Neural cell (in vitro differentiated cells): ENCODE measurements around the gene GNAL. TPM values are rescaled to one million over a fixed set of nuclear protein-coding genes. Genes with fewer than 3 reads are reported as not detected.
"Not testable (repeated sequence)": the region's sequence is repeated elsewhere in the genome, so short reads cannot be mapped to it uniquely, and the experiment has no call there.

ENCODE experiments used
- H2AFZ ChIP-seq: fragments of 200-600, 300-800 bp; sonication (generic), shearing (Covaris generic); 2 replicates; pipeline ENCODE4 v1.6.0; 2014; ENCODE audit warnings: low read depth, mild to moderate bottlenecking, antibody characterized with exemption, low read length, moderate library complexity
- H3F3A ChIP-seq: fragments of 200-600 bp; shearing (Covaris generic); 2 replicates; pipeline ENCODE4 v1.6.1; 2016; ENCODE audit warnings: mild to moderate bottlenecking, moderate library complexity, mixed read lengths, antibody characterized with exemption, low read length; ENCODE audit not compliant: insufficient read depth, poor library complexity, severe bottlenecking
- H3K27ac ChIP-seq: fragments of 200-600, 300-800 bp; sonication (generic), shearing (Covaris generic); 2 replicates; pipeline ENCODE4 v1.5.1; 2014; ENCODE audit warnings: mild to moderate bottlenecking, low read length, moderate library complexity
- H3K27me3 ChIP-seq: fragments of 300-800, 200-600 bp; sonication (generic), shearing (Covaris generic); 2 replicates; pipeline ENCODE4 v1.6.0; 2014; ENCODE audit warnings: mild to moderate bottlenecking, low read depth, low read length, moderate library complexity; ENCODE audit not compliant: insufficient read depth
- H3K36me3 ChIP-seq: fragments of 300-800, 200-600 bp; sonication (generic), shearing (Covaris generic); 2 replicates; pipeline ENCODE4 v1.5.1; 2014; ENCODE audit warnings: mild to moderate bottlenecking, antibody characterized with exemption, low read length, moderate library complexity; ENCODE audit not compliant: insufficient read depth
- H3K4me2 ChIP-seq: fragments of 300-800, 200-600 bp; sonication (generic), shearing (Covaris generic); 2 replicates; pipeline ENCODE4 v1.6.0; 2014; ENCODE audit warnings: mild to moderate bottlenecking, low read length
- H3K4me3 ChIP-seq: fragments of 300-800, 200-600 bp; sonication (generic), shearing (Covaris generic); 2 replicates; pipeline ENCODE4 v1.5.1; 2014; ENCODE audit warnings: mild to moderate bottlenecking, low read length, moderate library complexity
- H3K79me2 ChIP-seq: fragments of 200-600 bp; shearing (Covaris generic); replicated peaks from 2 replicates; pipeline ENCODE4 v1.6.0; 2014; ENCODE audit warnings: mild to moderate bottlenecking, low read length, moderate library complexity; ENCODE audit not compliant: insufficient read depth
- H3K9ac ChIP-seq: fragments of 300-800, 200-600 bp; sonication (generic), shearing (Covaris generic); 2 replicates; pipeline ENCODE4 v1.6.1; 2016; ENCODE audit warnings: mild to moderate bottlenecking, low read length, mixed read lengths
- H3K9me2 ChIP-seq: fragments of 200-600 bp; shearing (Covaris generic); 2 replicates; pipeline ENCODE4 v1.6.1; 2016; ENCODE audit warnings: mild to moderate bottlenecking, low read length, mixed read lengths; ENCODE audit not compliant: insufficient read depth
- H3K9me3 ChIP-seq: fragments of 200-600, 300-800 bp; sonication (generic), shearing (Covaris generic); 2 replicates; pipeline ENCODE4 v1.6.1; 2016; ENCODE audit warnings: mild to moderate bottlenecking, mixed run types, low read length, moderate library complexity, mixed read lengths
- H4K20me1 ChIP-seq: fragments of 200-600 bp; shearing (Covaris generic); 2 replicates; pipeline ENCODE4 v1.6.1; 2016; ENCODE audit warnings: mild to moderate bottlenecking, mixed run types; ENCODE audit not compliant: insufficient read depth
- EP300 ChIP-seq: fragments of 450-650 bp; conservative IDR thresholded peaks from 2 replicates; pipeline ENCODE4 v1.6.1; 2014; ENCODE audit warnings: antibody characterized with exemption, mild to moderate bottlenecking, moderate library complexity; ENCODE audit not compliant: poor library complexity, severe bottlenecking
- EZH2 ChIP-seq: fragments of 200-600, 300-800 bp; shearing (Covaris generic), sonication (generic); IDR thresholded peaks from 2 replicates; pipeline ENCODE4 v1.6.1; 2014; ENCODE audit warnings: antibody characterized with exemption, low read length, borderline replicate concordance, mild to moderate bottlenecking; ENCODE audit not compliant: insufficient read depth, poor library complexity, severe bottlenecking
- MXI1 ChIP-seq: fragments of 450-650 bp; conservative IDR thresholded peaks from 2 replicates; pipeline ENCODE4 v1.6.1; 2014; ENCODE audit warnings: antibody characterized with exemption, mild to moderate bottlenecking; ENCODE audit not compliant: poor library complexity, severe bottlenecking
- POLR2AphosphoS5 ChIP-seq: IDR thresholded peaks from 2 replicates; pipeline ENCODE4 v1.6.1; 2012
- RAD21 ChIP-seq: fragments of 450-650 bp; conservative IDR thresholded peaks from 2 replicates; pipeline ENCODE4 v1.6.1; 2014; ENCODE audit warnings: antibody characterized with exemption, mild to moderate bottlenecking, moderate library complexity
- SMC3 ChIP-seq: fragments of 450-650 bp; conservative IDR thresholded peaks from 2 replicates; pipeline ENCODE4 v1.6.1; 2014; ENCODE audit warnings: antibody characterized with exemption, mild to moderate bottlenecking, moderate library complexity; ENCODE audit not compliant: poor library complexity
- TAF1 ChIP-seq: IDR thresholded peaks from 2 replicates; pipeline ENCODE4 v1.6.1; 2012; ENCODE audit warnings: low read depth
- polyA plus RNA-seq: library from polyadenylated mRNA; depleted of rRNA; stranded (reverse); fragments of >200 nt; gene quantifications from 2 replicates; pipeline ENCODE4 v1.2.3, GENCODE V29; 2014
- TF ChIP-seq, protein P1 (sequence below): fragments of 450-650 bp; IDR thresholded peaks from 2 replicates; pipeline ENCODE4 v1.5.1; 2014; ENCODE audit warnings: antibody characterized with exemption, mild to moderate bottlenecking, moderate library complexity; ENCODE audit not compliant: poor library complexity, severe bottlenecking
- TF ChIP-seq, protein P2 (sequence below): IDR thresholded peaks from 2 replicates; pipeline ENCODE4 v1.6.1; 2012; ENCODE audit warnings: borderline replicate concordance

GNAL gene
- polyA plus RNA-seq, 1 donor from 2014 or later = 16.7 TPM

DNA sequence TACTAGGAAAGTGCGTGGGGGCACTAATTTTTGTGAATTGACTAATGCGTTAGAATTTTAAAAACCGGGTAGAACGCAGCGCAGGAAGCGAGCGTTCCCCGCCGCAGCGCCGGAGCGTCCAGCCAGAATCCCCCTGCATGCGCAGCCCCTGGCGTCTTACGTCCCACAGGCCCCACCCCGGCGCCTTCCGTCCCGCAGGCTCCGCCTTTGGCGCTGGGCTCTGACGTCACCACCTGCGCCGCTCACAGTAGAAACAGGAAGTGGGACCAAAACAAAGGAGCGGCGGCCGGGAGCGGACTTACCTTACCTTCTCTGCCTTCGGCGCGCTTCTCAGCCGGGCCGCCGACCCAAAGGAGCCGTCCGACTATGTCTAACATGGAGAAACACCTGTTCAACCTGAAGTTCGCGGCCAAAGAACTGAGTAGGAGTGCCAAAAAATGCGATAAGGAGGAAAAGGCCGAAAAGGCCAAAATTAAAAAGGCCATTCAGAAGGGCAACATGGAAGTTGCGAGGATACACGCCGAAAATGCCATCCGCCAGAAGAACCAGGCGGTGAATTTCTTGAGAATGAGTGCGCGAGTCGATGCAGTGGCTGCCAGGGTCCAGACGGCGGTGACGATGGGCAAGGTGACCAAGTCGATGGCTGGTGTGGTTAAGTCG lies 162.2 kb downstream of the GNAL start, which contains the start of gene CHMP1B:
Gene CHMP1B, plus strand, starts transcription at position 268 of the 660 bp plus-strand sequence. Its CDS starts 99 bp downstream, at position 367.
- H3F3A ChIP-seq = no peaks in the 10 kb centered on the region
- H3K9ac ChIP-seq = peak within 1 kb of the TSS; percentile 99
- peak within 1 kb of the TSS; percentile 54 for H2AFZ ChIP-seq
- no peaks in the 10 kb centered on the region for H3K36me3 ChIP-seq
- peaks cover 24% of the 10 kb centered on the region for H3K79me2 ChIP-seq
- TF ChIP-seq RAD21 (peak; percentile 43), EZH2 (no peak), POLR2AphosphoS5 (peak; percentile 99), EP300 (peak; percentile 70), TAF1 (peak; percentile 82), SMC3 (peak; percentile 41), MXI1 (peak; percentile 78)
- TF ChIP-seq, protein P1, sequence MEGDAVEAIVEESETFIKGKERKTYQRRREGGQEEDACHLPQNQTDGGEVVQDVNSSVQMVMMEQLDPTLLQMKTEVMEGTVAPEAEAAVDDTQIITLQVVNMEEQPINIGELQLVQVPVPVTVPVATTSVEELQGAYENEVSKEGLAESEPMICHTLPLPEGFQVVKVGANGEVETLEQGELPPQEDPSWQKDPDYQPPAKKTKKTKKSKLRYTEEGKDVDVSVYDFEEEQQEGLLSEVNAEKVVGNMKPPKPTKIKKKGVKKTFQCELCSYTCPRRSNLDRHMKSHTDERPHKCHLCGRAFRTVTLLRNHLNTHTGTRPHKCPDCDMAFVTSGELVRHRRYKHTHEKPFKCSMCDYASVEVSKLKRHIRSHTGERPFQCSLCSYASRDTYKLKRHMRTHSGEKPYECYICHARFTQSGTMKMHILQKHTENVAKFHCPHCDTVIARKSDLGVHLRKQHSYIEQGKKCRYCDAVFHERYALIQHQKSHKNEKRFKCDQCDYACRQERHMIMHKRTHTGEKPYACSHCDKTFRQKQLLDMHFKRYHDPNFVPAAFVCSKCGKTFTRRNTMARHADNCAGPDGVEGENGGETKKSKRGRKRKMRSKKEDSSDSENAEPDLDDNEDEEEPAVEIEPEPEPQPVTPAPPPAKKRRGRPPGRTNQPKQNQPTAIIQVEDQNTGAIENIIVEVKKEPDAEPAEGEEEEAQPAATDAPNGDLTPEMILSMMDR = no peak
- TF ChIP-seq, protein P2, sequence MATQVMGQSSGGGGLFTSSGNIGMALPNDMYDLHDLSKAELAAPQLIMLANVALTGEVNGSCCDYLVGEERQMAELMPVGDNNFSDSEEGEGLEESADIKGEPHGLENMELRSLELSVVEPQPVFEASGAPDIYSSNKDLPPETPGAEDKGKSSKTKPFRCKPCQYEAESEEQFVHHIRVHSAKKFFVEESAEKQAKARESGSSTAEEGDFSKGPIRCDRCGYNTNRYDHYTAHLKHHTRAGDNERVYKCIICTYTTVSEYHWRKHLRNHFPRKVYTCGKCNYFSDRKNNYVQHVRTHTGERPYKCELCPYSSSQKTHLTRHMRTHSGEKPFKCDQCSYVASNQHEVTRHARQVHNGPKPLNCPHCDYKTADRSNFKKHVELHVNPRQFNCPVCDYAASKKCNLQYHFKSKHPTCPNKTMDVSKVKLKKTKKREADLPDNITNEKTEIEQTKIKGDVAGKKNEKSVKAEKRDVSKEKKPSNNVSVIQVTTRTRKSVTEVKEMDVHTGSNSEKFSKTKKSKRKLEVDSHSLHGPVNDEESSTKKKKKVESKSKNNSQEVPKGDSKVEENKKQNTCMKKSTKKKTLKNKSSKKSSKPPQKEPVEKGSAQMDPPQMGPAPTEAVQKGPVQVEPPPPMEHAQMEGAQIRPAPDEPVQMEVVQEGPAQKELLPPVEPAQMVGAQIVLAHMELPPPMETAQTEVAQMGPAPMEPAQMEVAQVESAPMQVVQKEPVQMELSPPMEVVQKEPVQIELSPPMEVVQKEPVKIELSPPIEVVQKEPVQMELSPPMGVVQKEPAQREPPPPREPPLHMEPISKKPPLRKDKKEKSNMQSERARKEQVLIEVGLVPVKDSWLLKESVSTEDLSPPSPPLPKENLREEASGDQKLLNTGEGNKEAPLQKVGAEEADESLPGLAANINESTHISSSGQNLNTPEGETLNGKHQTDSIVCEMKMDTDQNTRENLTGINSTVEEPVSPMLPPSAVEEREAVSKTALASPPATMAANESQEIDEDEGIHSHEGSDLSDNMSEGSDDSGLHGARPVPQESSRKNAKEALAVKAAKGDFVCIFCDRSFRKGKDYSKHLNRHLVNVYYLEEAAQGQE = peak; percentile 70
- H3K27ac ChIP-seq = peak within 1 kb of the TSS; percentile 98
- H3K4me2 ChIP-seq = peak within 1 kb of the TSS; percentile 94
- no peaks in the 10 kb centered on the region for H3K27me3 ChIP-seq
- H3K9me2 ChIP-seq = no peaks in the 10 kb centered on the region
- no peaks in the 10 kb centered on the region for H3K9me3 ChIP-seq
- H4K20me1 ChIP-seq = no peaks in the 10 kb centered on the region
- H3K4me3 ChIP-seq = peak within 1 kb of the TSS; percentile 88

DNA sequence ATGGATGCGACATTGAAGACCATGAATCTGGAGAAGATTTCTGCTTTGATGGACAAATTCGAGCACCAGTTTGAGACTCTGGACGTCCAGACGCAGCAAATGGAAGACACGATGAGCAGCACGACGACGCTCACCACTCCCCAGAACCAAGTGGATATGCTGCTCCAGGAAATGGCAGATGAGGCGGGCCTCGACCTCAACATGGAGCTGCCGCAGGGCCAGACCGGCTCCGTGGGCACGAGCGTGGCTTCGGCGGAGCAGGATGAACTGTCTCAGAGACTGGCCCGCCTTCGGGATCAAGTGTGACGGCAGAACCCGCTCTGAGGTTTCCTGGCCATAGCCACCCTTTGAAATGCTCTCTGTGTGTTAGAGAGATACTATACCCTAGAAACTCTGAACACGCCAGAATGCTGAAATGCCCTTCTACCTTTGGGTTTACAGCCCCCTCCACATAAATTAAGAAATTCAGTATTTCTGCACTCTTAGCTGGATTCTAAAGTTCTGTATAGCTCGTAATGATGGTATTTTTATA lies 162.8 kb downstream of the GNAL start:
- Histone ChIP-seq H3K27me3 (no peaks in the 10 kb centered on the region), H3K9me3 (no peaks in the 10 kb centered on the region), H4K20me1 (no peaks in the 10 kb centered on the region), H3K4me2 (peak overlapping the region; percentile 94), H3F3A (no peaks in the 10 kb centered on the region), H3K36me3 (no peaks in the 10 kb centered on the region), H3K9ac (peak overlapping the region; percentile 99), H3K4me3 (peak overlapping the region; percentile 88), H3K9me2 (no peaks in the 10 kb centered on the region), H2AFZ (peak overlapping the region; percentile 54), H3K27ac (peak overlapping the region; percentile 98), H3K79me2 (peaks cover 24% of the 10 kb centered on the region)
- TF ChIP-seq EZH2 (no peak), SMC3 (no peak), POLR2AphosphoS5 (peak; percentile 42)

DNA sequence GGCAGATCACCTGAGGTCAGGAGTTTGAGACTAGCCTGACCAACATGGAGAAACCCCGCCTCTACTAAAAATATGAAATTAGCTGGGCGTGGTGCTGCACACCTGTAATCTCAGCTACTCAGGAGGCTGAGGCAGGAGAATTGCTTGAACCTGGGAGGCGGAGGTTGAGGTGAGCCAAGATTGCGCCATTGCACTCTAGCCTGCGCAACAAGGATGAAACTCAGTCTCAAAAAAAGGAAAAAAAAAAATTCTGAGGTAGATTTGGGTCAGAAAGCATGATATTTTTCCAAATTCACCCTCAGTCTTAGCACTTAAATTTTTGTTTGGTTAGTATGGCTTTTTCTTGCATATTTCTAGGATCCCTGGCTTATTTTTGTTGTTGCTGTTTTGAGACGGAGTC lies 165.5 kb downstream of the GNAL start:
- not testable (repeated sequence) for H4K20me1 ChIP-seq
- H3K4me3 ChIP-seq = peak overlapping the region; percentile 88

More for the DNA sequence above, 165.5 kb downstream of the GNAL start:
- not testable (repeated sequence) for H3F3A ChIP-seq, H3K27ac ChIP-seq, H3K27me3 ChIP-seq, H2AFZ ChIP-seq, H3K9me3 ChIP-seq, H3K9me2 ChIP-seq, H3K36me3 ChIP-seq, H3K4me2 ChIP-seq, H3K9ac ChIP-seq
- H3K79me2 ChIP-seq = peaks cover 24% of the 10 kb centered on the region
